Right ventricle myocardium inferior (tissue), 1 donor: Measurements from ENCODE around the gene ATP1B1. TPM values are rescaled to one million over a fixed set of nuclear protein-coding genes. Genes with fewer than 3 reads are reported as not detected.

Experiments
- ATAC-seq: fragments of 200-7000 bp; cut with Tn5 transposase; one replicate; pipeline ENCODE4 v1.9.1; 2020; ENCODE audit warnings: mild to moderate bottlenecking, moderate library complexity
- DNase-seq: peaks from one replicate; pipeline ENCODE4 v3.0.0; 2021; ENCODE audit errors: missing footprints
- intact Hi-C: fragments of 100-400 bp; cut with DNase I; formaldehyde crosslinking; loops from one replicate; pipeline ENCODE4 v1.11.0; 2022
- total RNA-seq: library from RNA; stranded (reverse); fragmentation: NEBNext Ultra II Directional; extraction: Animal tissue kit (Norgen Biotek cat#: 25700); gene quantifications from one replicate; pipeline ENCODE4 v1.2.1, GENCODE V29; 2021
- donor health status: DM: no; HTN: yes; CAD: no; lungs with severe emphysema.

Gene ATP1B1
- total RNA-seq, 1 donor from 2014 or later = 335 TPM

DNA sequence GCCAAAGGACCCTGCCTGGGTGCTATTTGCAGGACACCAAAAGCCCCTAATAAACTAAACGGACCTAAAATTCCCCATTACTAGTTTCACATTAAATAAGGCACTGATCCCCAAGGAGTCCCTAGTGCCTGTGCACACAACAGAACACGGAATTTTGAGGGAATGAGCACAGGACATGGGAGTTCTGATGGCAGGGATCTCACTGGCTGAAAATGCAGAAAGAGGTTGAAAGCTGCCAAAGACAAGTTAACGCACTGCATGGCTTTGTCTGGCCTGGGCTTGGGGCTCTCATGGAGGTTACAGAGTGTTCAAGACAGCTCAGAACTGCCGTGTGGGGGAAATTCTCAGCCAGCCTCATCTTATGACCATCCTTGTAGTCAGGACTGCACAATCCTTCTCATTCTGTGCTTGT, 15.6 kb upstream of the ATP1B1 start:
- intact Hi-C loops = no loop called here
- ATAC-seq = no peak
- no peak for DNase-seq

DNA sequence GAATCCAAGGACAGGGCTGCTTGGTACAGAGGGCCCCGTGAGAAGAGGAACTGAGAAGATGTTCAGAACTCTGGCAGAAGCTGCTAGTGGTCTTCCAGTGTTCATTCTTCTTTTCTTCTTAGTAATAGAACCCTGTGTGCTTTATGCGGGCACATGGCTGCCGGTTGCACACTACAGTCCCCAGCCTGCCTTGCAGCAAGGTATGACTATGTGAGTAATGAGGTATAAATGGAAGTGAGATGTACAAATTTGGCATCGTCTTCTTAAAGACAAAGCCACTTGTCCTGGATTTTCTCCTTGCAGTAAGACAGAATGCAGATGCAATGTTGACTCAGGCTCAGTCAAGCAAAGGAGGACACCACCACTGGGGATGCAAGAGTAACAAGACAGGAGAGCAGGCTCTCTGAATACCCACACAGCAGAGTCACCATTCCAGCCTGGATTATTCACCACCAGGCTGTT, 15.0 kb upstream of the ATP1B1 start:
- DNase-seq (no peak), ATAC-seq (no peak)
- intact Hi-C loops = no loop called here

DNA sequence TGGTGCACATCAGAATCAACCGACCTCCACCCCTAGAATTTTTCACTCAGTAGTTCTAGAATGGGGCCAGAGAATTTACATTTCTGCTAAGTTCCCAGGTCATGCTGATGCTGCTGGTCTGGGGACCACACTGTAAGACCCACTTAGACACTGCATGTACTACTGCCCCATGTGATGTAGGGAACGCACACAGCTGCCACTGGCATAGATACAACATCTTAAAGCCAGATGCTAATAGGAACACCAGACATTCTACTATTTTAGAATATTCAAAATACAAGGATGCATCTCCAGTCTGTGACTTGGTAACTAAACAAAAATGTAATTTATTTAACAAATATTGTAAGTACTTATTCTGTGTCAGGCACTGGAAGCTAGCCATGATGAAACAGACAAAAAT, 14.1 kb upstream of the ATP1B1 start:
- no peak for ATAC-seq

DNA sequence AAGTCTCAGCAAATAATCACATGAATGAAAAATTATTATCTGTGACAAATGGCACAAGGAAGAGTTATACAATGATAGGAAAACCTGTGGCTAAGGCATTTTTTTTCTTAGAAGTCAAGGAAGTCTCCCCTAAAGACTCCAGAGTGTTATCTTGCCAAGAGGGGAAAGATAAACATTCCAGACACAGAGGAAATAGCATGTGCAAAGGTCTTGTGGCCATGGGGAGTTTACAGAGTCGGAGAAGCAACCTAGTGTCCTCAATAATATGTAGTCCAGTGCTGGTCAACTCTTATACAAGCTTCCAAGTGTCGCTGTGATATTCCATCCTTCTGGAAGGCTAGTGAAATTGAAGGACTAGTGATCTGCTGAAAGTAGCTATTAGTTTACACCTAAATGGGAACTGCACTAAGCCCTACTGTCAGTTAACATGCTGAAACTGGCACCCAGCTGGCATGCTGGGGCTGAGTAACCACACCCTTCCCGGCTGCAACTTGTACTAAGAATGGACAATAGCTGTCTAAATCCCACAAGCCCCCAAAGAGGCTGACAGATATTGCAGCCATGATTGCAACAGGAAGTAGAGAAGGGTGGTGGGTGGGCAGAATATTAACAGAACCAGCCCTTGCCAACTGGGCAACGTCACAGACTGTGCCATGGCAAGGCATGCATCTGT, 11.5 kb upstream of the ATP1B1 start:
- no peak for DNase-seq
- ATAC-seq = no peak
- intact Hi-C loops = loop anchor here (5.0 kb wide), 1 partner anchor 38 kb away; no protein-coding TSS in a partner anchor

More for the DNA sequence above, 14.1 kb upstream of the ATP1B1 start:
- no peak for DNase-seq
- intact Hi-C loops = no loop called here

DNA sequence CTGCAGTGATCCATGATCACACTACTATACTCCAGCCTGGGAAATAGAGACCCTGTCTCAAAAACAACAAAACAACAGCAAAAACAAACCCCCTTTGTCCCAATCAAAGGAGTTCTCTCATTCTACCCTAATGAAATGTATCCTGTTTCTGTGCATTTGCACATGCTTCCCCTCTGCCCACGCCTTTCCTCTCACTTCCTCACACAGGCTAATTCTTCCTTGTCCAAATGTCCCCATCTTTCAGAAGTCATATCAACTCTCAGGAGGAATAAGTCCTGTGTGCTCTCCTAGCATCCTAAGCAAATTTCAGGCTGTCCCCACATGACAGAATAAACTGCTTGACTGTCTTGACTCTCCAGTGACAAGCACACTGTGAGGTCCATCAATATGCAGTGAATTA, 8.1 kb upstream of the ATP1B1 start:
- ATAC-seq (no peak), DNase-seq (no peak)
- intact Hi-C loops = loop anchor here (5.0 kb wide), 1 partner anchor 41 kb away; no protein-coding TSS in a partner anchor

DNA sequence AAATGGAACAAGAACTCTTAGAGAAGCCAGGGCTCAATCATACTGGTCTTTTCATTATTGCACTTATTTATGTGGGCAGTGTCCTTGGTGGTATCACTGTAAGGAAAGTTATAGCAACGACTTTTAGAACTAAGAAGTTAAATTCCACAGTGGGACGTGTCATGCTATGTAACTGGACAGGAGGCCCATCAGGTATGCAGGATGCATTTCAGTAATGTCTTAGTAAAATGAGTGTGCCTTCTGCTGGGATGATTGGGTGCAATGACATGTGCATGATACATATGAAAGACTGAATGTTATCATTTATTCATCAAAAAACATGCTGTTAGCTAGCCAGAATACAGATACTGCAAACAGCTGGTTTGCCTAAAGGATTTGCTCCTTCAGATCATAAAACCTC, 6.9 kb upstream of the ATP1B1 start:
- ATAC-seq = no peak

DNA sequence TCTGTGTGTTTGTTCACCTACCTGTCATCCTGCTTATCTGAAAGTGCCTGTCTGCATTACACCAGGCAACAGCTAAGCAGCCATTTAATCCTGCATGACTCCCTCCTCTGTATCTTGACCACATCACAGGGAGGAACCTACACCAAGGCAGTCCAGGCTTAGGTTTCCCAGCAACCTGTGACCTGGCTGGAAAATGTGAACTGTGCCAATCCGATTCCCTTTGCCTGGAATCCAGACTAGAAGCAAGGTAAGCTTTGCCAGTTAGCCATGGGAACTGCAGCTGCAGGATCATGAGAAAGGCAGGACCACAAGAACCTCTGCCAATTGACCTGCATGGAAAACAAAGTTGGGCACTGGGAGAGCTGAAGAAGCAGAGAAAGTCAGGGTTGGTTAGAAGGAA, 6.3 kb upstream of the ATP1B1 start:
- intact Hi-C loops = loop anchor here (10.0 kb wide), 1 partner anchor 385 kb away; the partner anchor contains the start of gene SLC19A2
- ATAC-seq (no peak), DNase-seq (no peak)

More for the DNA sequence above, 6.9 kb upstream of the ATP1B1 start:
- intact Hi-C loops = loop anchor here (5.0 kb wide), 1 partner anchor 42 kb away; no protein-coding TSS in a partner anchor
- no peak for DNase-seq

DNA sequence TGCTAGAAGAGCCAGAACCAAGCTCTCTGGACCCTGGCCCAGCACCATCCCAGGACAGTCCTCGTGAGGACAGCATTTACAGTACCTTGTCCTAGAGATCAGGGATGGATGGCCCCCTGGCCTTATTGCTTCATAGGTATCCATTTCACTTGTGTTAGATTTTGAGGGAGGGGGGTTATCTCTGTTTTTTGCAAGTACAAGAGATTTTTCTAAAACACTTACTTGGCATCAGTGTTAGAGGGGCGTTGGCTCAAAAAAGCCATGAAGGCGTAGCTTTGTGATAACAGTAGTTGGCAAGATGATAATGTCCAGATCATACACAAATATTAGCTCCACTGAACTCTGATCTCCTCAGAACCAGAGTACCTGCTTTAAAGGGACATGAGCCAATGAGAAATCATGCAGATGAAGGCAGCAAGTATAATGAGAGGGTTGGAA, 5.8 kb upstream of the ATP1B1 start:
- ATAC-seq (no peak), DNase-seq (no peak)
- intact Hi-C loops = loop anchor here (10.0 kb wide), 1 partner anchor 384 kb away; the partner anchor contains the start of gene SLC19A2

DNA sequence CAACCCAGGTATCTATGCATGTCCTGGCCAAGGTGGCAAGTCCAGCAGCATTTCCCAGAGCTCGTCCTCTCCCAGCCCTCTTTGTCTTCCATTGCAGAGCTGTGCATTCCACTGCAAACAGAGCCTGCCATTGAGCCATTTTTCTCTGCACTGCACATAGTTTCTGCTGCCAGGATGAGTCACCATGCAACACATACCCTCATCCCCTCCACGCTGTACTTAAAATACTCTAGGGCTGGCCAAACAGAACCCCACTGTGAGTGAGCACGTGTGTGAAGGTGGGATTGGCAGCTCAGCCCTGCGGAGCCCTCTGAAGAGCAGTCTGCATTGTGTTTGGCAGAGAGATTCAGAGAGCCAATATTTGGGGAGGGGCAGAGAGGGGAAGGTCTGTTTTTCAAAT, 3.9 kb upstream of the ATP1B1 start:
- no peak for ATAC-seq
- no peak for DNase-seq
- intact Hi-C loops = loop anchor here (10.0 kb wide), 1 partner anchor 382 kb away; the partner anchor contains the start of gene SLC19A2

DNA sequence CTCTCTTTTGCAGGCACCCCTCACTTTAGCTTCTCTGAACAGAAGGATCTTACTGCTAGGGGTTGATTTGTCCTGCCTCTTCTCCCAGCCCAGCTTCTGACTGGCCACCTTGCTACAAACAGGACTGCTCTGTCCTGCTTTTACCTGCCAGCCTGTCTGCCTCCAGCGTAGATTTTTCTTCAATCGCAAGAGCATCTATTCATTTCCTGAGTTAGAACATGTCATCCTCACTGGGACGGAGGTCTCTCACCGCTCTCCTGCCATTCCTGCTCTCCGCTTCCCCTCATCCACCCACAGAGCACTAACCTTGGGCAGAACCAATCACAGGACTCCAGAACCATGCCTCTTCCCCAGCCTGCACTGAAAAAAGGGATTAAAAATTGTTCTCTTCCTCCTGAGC, 3.5 kb upstream of the ATP1B1 start:
- intact Hi-C loops = loop anchor here (10.0 kb wide), 1 partner anchor 382 kb away; the partner anchor contains the start of gene SLC19A2
- no peak for DNase-seq
- no peak for ATAC-seq

DNA sequence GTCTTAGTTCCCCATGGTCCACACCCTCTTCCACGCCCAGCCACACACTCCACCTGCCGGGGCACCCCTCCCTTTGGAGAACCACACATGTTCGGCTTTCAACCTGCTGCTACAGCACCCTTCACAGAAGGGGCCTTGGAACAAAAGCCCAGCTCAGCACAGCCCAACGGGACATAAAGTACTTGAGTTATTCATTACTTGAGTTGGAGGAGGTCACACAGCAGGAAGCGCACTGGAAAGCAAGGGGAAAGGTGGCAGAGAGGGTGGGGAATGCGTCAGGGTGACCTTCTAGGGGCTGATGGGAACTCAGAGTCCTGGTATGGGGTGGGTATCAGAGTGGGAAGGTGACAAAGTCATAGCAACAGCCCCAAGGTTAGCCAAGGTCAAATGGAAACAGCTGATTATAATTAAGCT, 3.0 kb upstream of the ATP1B1 start:
- DNase-seq (no peak), ATAC-seq (no peak)
- intact Hi-C loops = loop anchor here (10.0 kb wide), 1 partner anchor 381 kb away; the partner anchor contains the start of gene SLC19A2

DNA sequence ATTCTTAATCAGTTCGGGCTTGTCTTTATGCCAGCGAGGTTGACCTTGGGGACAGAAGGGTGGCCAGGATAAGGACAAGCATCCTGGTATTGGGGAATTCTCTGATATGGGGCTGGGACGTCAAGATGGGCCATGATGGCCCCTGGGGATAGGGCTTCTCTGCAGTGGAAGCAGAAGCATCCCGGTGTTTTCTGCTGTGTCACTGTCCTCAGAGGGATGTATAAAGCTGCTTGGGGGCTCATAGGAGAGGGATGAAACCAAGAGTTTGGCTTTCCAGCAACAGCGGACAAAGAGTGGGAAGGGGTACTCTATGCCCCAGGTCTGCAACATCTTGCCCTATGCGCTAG, 1.4 kb upstream of the ATP1B1 start:
- intact Hi-C loops = loop anchor here (1.0 to 10.0 kb wide), 6 partner anchors 159 to 493 kb away; partner anchors contain the start of gene SLC19A2
- DNase-seq = no peak
- no peak for ATAC-seq

DNA sequence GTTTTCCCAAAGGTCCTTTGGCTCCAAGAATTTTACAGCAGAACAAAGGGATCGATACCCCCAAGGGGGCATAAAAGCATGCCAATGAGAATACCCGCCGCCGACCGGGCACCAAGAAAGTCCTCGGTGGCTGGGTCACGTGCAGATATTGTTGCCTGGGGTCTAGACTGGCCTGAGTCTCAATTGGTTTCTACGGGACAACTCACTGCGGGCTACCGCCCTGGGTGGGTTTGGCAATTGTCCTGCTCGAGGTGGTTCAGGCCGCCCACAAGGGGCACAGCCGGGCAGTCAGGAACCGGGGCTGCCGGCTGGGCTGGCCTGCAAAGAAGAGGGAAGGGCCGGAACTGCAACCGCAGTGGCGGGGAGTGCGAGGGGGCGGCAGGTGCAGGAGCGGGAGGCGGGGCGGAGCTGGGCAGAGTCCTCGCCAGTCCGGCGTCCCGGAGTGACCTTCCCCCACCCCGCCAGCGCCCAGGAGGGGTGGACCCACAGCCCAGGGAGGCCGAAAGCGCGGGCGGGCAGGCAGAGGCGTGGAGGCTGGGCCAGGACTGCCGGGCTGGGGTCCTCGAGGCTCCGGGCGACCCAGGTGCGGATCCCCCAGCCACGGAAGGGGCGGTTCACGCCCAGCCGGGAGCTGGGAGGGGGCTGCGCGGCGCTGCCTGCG, 926 bp upstream of the ATP1B1 start:
- intact Hi-C loops = loop anchor here (1.0 to 10.0 kb wide), 7 partner anchors 159 to 493 kb away; partner anchors contain the start of gene SLC19A2
- DNase-seq (peak; percentile 81), ATAC-seq (peak; percentile 65)

DNA sequence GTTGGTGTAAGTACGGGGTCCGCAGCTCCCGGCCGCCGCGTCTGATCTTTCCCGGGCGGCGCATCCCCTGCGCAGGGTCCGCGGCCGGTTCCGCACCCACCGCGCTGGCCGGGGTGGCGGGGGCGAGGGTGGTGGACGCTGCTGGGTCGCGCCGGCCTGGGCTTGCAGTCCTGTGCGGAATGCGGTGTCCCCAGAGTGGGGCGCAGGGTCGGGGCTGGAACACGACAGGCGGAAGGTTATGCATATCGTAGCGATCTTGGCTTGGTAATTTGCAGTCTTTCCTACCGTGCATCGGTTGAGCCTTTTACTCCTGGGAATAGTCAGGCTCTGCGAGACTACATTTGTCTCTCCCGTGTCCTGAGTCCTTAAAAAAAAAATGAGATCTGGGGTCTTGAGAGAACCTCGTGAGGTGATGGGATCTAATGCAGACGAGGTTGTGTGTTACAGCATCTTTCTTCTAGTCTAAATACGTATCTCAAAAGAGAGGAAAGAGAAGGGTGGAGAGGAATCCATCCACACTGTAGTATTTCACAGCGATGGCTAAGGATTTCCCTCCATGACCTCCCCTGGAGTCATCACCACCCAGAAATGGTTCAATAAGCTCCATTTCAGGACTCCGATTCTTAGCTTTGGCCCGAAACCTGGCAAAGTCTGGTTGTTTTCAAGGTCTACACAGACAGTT, 572 bp downstream of the ATP1B1 start:
- ATAC-seq = no peak
- intact Hi-C loops = loop anchor here (1.0 to 10.0 kb wide), 6 partner anchors 275 to 495 kb away; partner anchors contain the start of gene SLC19A2
- no peak for DNase-seq

DNA sequence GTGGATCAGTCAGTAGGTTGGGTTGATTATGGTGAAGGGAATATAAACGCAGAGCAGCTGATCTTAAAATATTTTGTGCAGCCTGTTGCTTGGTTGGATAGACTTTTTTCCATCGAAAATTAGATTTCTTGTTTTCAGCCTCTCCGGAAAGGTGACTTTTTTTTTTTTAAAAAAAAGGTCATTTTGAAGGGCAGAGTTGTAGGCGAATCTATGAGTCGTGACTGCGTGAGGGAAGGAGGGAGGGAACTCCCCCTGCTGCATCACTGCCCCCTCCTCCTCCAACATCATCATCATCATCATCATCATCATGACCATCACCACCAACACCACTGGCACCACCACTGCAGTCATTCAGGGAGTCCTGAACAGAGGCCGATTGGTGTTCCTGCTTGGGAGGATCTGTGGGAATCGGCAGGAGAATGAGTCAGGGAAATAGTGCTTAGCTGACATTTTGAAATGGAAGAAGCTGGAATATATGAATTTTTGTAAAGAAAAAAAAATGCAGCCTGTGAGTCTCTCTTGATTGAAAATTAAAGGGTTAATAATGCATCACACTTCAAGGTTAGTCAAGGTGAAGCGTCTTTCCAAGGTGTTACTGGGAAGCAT, 1.2 kb downstream of the ATP1B1 start:
- ATAC-seq = no peak
- no peak for DNase-seq
- intact Hi-C loops = loop anchor here (2.0 to 10.0 kb wide), 6 partner anchors 65 to 495 kb away; partner anchors contain the start of gene SLC19A2

DNA sequence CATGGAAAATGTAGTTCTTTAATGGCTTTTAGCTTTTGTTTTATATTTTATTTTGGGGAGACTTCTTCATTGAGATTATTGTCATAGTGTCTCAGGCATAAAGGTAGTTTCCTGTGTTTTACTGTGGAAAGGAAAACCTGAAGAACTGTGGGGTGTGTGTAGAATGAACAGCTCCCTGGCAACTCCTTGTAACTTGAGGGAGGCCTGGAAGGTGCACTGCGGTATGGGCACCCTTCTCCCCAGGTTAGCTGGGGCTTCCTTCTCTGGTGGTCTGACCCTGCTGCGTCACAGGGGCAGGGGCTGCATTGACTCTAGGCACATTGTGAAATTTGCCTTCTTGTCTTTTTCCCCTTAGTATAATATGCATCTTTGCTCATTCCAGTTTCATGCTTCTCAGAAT, 1.7 kb downstream of the ATP1B1 start:
- no peak for ATAC-seq
- intact Hi-C loops = loop anchor here (2.0 to 10.0 kb wide), 6 partner anchors 65 to 496 kb away; partner anchors contain the start of gene SLC19A2
- DNase-seq = no peak

DNA sequence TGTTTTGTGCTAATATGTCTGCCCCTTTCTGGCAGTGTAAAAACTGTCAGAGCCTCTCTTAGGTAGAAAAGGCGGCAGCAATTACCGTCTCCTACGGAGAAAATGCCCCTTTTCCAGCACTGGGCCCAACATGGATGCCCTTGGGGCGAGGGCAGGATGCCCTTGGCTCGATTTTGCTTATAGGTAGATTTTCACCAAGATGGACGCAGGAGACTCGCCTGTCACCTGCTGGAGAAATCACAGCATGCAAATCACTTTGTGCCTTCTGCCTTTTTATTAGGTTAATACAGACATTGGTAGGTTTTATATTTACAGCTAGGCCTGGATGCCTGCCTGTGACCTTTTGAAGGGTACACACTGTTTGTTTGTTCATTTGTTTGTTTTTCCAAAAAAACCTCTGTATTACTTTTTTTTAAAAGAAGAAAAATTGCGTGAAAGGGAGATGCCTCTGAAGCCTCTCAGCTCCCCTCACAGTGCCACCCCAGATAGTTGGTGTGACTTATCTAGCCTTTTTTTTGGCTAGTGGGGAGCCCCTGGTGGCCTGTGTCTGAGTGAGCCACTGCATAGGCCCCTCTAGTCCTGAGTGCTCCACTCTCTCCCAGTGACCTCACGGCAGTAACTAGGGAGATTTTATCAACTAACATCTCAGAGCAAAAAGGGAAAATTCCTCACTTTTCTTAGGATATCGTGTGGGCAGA, 2.5 kb downstream of the ATP1B1 start:
- DNase-seq (no peak), ATAC-seq (no peak)

More for the DNA sequence above, 2.5 kb downstream of the ATP1B1 start:
- intact Hi-C loops = loop anchor here (2.0 to 10.0 kb wide), 6 partner anchors 66 to 497 kb away; partner anchors contain the start of gene SLC19A2
